H54 (cell line): ENCODE results near the gene GCG.

Experiments
- DNase-seq: peaks from one replicate; pipeline ENCODE4 v3.0.0; 2011; ENCODE audit warnings: low spot score, mixed read lengths; ENCODE audit not compliant: insufficient read length
- FAIRE-seq: peaks from 3 replicates; lab custom pipeline; 2011; peaks lifted over from hg19 to GRCh38; lab: Jason Lieb, UNC
- POLR2A ChIP-seq: IDR thresholded peaks from 2 replicates; pipeline ENCODE4 v1.6.1; 2011; ENCODE audit warnings: low read depth, mild to moderate bottlenecking, low read length

The GCG gene

GRCh38 chr2:162125138-162125537 lies 26.9 kb downstream of the GCG start:
- no peak for TF ChIP-seq POLR2A
- FAIRE-seq: no peak
- DNase-seq: no peak

- TF ChIP-seq POLR2A: no peak
- DNase-seq: no peak
- peak; percentile 80 for FAIRE-seq
These were observed 28.0 kb downstream of the GCG start for GRCh38 chr2:162123806-162124758.

- DNase-seq: no peak
- no peak for TF ChIP-seq POLR2A
- peak; percentile 65 for FAIRE-seq
These were observed 33.6 kb downstream of the GCG start for GRCh38 chr2:162118166-162119031.

GRCh38 chr2:162116352-162116751 lies 35.7 kb downstream of the GCG start:
- FAIRE-seq (no peak), DNase-seq (no peak)
- no peak for TF ChIP-seq POLR2A

- DNase-seq (no peak), FAIRE-seq (no peak)
- TF ChIP-seq POLR2A: no peak
These were observed 37.0 kb downstream of the GCG start for GRCh38 chr2:162115076-162115475.

- DNase-seq (no peak), FAIRE-seq (no peak)
- TF ChIP-seq POLR2A: no peak
These were observed 37.8 kb downstream of the GCG start for GRCh38 chr2:162114271-162114670.

GRCh38 chr2:162113776-162114168 lies 38.3 kb downstream of the GCG start:
- no peak for FAIRE-seq
- TF ChIP-seq POLR2A: no peak
- DNase-seq: no peak

GRCh38 chr2:162113088-162113775 lies 38.8 kb downstream of the GCG start:
- TF ChIP-seq POLR2A: no peak
- FAIRE-seq (no peak), DNase-seq (no peak)

- TF ChIP-seq POLR2A: no peak
- DNase-seq: no peak
- FAIRE-seq: no peak
These were observed 39.8 kb downstream of the GCG start for GRCh38 chr2:162111958-162112850.

GRCh38 chr2:162107361-162107901 lies 44.6 kb downstream of the GCG start:
- FAIRE-seq: no peak
- TF ChIP-seq POLR2A: no peak
- DNase-seq: no peak

GRCh38 chr2:162106746-162107145 lies 45.3 kb downstream of the GCG start:
- no peak for DNase-seq
- no peak for FAIRE-seq
- TF ChIP-seq POLR2A: no peak

- no peak for TF ChIP-seq POLR2A
- no peak for DNase-seq
- no peak for FAIRE-seq
These were observed 45.9 kb downstream of the GCG start for GRCh38 chr2:162106146-162106551.
